Stimulated activated CD4-positive, alpha-beta T cell treated with anti-CD3 and anti-CD28 coated beads, TNF-alpha, amount 100 ng/mL, for 1 hour (primary cell): ENCODE measurements around the gene ARRB2.
"Not testable (repeated sequence)": the region's sequence is repeated elsewhere in the genome, so short reads cannot be mapped to it uniquely, and the experiment has no call there.

Experiments
- DNase-seq, 3 donors: peaks; one replicate each; pipeline ENCODE4 v3.0.0-alpha.2; 2020; ENCODE audit warnings: low read depth in 3 of 3, low spot score in 1 of 3

ARRB2 gene

DNA sequence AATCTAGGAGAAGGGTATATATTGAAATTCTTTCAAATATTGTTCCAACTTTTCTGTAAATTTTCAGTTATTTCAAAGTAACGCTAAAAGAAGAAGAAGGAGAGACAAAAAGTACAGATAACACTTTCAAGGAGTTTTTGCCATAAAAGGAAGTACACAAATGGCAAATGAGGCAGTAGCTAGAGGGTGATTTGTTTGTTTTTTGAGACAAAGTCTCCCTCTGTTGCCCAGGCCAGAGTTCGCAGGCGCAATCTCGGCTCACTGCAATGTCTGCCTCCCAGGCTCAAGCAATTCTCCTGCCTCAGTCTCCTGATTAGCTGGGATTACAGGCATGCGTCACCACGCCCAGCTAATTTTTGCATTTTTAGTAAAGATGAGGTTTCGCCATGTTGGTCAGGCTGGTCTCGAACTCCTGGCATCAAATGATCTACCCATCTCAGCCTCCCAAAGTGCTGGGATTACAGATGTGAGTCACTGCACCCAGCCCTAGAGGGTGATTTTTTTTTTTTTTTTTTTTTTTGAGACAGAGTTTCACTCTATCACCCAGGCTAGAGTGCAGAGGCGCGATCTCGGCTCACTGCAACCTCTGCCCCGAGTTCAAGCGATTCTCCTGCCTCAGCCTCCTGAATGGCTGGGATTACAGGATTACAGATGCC, 10.9 kb upstream of the ARRB2 start:
- DNase-seq, result not testable (repeated sequence)

- DNase-seq, result no peak
These were observed 9.3 kb upstream of the ARRB2 start for GRCh38 chr17:4701116-4701515.

DNA sequence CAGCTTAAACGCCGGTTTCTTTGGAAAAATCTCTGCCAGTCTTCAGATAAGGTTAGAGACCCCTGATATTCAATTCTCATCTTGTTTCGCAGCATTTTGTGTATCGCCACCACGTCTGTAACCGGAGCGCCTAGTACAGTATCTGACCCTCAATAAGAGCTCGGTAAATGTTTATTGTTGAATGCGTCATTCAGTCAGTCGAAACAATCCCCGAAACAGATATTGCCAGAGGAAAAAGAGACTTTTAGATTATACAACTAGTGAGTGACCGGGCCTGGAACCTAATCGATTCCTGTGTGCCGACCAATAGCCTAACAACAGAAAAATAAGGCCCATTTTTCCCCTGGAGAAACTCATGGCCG, 7.1 kb upstream of the ARRB2 start:
- no peak for DNase-seq

GRCh38 chr17:4704574-4704907, 5.9 kb upstream of the ARRB2 start:
- DNase-seq, result not testable (repeated sequence)

DNA sequence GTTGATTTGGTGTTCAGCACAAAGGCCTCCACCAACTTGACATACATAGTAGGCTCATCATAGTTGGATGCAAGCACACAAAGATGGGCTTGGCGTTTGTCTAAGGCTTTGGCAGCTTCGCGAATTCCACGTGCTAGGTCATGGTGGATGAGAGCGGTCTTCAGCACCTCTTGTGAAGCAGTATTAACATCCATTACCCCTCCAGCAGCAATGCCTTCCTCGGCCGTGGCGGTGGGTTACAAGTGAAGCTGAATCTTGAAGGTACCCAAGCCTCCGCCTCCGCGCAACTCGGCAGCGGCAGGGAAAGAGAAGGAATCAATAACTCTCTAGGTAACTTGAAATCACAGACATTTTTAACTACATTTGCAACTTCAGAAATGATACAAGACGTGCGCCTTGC, 5.4 kb upstream of the ARRB2 start:
- no peak for DNase-seq

GRCh38 chr17:4706121-4706520, 4.3 kb upstream of the ARRB2 start:
- no peak for DNase-seq

- DNase-seq, result no peak
These were observed 2.0 kb upstream of the ARRB2 start for GRCh38 chr17:4708436-4708835.

DNA sequence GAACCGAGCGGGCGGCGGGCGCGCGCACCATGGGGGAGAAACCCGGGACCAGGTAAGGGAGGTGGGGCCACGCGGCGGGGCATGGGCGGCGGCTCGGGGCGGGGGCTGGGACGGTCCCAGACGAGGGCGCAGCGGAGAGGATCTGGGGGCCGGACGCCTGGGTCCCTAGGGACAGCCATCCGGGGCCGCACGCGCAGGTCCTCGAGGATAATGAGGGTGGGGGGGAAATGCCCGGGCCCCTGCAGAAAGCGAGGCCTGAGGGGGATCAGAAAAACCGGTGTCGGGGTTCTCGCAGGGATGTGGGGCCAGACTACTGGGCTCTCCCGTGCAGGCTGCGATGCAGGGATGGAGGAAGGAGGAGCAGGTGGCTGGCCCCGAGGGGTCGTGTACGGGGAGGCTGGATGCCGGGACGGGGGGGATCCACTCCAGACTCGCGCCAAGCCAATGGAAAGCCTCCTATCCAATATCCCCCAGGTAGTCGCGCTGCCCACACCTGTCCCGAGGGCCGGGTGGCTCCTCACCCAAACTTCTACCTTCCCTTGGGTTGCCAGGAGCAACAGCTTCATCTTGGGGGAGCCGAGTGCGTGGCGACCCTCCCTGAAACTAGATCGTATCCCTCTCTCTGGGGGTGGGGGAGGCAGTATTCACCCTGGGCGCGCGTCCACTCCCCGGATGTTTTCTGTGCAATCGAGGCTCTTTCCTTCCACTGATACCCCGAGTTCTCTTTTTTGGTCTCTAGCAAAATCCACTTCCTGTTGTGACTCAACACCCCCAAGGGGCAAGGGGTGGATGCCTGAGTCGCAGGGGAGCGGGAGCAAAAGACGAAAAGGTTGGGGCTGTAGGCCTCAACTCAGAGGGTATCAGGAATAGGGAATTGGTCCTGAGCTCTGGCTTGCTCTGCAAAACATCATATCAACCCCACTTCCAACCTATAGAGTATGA, 532 bp downstream of the ARRB2 start:
- no peak for DNase-seq

- no peak for DNase-seq
These were observed 1.3 kb downstream of the ARRB2 start for GRCh38 chr17:4711661-4712181.

DNA sequence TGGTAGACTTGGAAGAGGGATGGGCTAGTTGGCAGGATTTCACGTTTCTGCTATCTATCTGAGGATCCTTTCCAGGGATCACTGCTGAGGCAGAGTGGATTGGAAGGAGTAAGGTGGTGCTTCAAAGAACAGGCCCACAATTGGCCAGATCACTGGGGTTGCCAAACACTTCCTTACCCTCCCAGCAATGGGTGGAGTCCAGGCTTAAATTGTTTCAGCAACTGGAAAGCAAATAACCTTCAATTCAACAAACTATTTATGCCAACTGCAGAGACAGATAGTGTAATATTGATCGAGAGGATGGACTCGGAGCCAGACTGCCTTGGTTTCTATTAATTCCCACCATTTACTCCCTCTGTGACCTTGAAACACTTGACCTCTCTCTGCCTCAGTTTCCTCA, 2.1 kb downstream of the ARRB2 start:
- no peak for DNase-seq

DNA sequence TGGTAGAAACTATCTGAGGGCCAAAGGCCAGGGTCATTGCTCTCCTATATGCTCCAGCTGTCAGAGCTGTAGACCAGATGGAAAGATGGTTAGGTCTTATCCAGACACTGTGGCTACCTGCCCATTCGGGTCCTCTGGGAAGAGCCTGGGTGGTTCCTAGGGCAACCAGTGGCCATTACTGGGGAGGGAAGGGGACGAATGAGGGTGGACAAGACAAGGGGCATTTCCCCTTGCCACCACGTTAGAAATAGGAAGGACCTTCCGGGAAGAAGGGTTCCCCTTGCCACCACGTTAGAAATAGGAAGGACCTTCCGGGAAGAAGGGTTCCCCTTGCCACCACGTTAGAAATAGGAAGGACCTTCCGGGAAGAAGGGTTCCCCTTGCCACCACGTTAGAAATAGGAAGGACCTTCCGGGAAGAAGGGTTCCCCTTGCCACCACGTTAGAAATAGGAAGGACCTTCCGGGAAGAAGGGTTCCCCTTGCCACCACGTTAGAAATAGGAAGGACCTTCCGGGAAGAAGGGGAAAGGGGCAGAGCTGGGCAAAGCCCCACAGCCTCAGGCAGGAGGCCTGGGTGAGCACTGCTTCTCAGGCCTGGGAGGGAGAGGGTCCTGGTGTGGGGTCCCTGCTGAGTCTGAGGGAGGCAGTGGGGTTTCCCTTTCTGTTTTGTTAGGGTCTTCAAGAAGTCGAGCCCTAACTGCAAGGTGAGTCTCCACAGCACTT, 4.1 kb downstream of the ARRB2 start:
- not testable (repeated sequence) for DNase-seq

DNA sequence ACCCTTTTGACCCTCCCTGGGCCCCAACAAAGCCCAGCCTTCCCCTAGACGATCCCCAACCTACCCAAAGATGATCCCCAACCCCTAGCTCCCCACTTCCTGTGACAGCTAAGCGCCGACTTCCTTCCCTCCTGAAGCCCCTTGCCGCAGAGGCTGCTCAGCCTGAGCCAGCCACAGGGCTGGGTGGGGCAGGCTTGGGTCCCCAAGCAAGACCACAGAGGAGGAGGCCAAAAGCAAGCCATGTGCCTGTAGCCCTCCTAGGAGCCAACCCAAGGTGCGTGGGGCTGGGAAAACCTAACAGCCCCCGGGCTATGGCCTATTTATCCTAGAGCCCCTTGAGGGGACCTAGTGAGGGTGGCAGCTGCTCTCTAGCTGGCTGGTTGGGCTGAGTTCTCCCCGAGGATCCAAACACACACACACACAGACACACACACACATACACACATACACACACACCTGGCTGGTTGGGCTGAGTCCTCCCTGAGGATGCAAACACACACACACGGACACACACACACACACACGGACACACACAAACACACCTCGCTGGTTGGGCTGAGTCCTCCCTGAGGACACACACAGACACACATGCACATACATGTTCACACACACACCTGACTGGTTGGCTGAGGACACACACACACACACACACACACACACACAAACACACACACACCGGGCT, 4.8 kb downstream of the ARRB2 start:
- DNase-seq, result no peak

DNA sequence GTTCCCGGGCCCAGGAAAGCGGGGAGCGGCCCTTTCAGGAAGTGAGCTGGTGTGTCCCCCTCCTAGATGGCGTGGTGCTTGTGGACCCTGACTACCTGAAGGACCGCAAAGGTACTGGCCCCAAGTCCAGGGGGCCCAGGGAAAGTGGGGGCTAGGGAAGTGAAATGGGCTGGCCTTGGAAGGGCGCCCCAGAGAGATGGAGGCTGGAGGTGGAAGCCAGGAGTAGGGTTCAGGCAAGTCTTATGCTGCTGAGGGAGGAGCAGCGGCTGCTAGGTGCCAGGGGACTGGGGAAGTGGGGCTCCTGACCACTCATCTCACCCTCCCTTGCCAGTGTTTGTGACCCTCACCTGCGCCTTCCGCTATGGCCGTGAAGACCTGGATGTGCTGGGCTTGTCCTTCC, 5.6 kb downstream of the ARRB2 start:
- DNase-seq, result no peak

DNA sequence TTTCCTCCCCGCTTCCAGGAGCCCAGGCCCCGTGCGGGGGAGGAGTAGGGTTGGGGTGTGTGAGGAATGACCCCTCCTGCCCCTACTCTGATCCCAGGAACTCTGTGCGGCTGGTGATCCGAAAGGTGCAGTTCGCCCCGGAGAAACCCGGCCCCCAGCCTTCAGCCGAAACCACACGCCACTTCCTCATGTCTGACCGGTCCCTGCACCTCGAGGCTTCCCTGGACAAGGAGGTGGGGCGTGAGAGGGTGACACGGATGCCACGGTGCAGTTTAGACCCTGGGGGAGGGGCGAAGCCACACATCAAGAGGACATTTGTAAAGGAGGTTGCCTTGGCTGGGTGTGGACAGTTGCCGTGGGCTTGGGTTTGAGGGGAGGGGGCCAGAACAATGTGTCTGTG, 7.4 kb downstream of the ARRB2 start:
- no peak for DNase-seq

DNA sequence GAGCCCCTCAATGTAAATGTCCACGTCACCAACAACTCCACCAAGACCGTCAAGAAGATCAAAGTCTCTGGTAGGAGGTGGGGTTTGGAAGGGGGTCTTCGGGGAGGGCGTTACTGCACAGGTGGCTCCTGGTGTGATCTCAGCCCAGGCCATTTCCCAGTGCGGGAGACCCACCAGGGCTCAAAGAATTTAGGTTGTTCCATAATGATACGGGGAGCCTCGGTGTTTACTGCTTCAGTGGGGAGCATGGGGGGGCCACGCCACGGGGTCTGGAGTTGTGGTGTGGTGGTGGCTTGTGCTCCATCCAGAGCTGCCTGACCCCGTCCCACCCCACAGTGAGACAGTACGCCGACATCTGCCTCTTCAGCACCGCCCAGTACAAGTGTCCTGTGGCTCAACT, 7.8 kb downstream of the ARRB2 start:
- DNase-seq, result no peak

GRCh38 chr17:4719146-4719545, 8.7 kb downstream of the ARRB2 start:
- DNase-seq, result no peak

- no peak for DNase-seq
These were observed 9.3 kb downstream of the ARRB2 start for GRCh38 chr17:4719684-4720221.

DNA sequence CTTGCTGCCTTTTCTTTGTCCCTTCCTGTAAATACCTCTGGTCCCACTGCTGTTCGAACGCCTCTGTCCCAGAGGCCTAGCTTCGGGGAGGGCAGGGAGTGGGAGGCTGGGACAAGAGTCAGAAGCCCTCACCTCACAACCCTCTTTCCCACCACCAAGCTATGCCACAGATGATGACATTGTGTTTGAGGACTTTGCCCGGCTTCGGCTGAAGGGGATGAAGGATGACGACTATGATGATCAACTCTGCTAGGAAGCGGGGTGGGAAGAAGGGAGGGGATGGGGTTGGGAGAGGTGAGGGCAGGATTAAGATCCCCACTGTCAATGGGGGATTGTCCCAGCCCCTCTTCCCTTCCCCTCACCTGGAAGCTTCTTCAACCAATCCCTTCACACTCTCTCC, 10.4 kb downstream of the ARRB2 start:
- DNase-seq, result no peak

DNA sequence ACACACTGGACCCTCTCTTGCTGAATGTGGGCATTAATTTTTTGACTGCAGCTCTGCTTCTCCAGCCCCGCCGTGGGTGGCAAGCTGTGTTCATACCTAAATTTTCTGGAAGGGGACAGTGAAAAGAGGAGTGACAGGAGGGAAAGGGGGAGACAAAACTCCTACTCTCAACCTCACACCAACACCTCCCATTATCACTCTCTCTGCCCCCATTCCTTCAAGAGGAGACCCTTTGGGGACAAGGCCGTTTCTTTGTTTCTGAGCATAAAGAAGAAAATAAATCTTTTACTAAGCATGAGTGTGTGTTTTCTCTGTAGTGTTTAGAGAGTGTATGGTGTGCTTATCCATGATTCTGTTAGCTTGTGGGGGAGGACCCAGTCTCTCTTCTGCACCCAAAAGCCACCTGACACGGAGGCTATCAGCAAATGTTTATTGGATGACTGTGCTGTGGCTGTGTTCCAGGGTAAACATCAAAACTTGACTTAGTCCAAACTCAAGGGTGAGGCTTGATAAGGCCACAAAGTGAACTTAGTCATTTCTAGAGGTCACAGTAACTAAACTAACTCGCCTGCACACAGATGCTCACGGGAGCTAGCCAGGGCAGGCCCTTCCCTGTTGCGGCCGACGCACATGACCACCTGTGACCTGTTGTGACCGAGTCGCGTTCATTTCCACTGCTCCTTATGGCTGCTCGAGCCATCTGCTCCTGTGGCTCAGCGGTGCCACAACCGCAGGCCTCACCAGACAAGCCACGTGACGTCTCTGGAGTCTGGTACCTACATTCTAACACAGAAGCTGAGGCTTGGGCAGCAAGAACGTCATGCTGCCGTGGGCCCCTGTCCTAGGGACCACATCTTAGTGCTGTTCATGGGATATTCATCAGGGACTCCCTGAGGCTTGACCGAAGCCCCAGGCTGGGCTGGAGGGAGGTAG, 11.0 kb downstream of the ARRB2 start:
- DNase-seq, result no peak

GRCh38 chr17:4722678-4723240, 12.3 kb downstream of the ARRB2 start:
- no peak for DNase-seq
